SU-DHL-6 (cell line): ENCODE results near the gene EPC1.
"Not testable (repeated sequence)": the region's sequence is repeated elsewhere in the genome, so short reads cannot be mapped to it uniquely, and the experiment has no call there.

Experiments used
- CTCF ChIP-seq: fragments of 200-600 bp; sonication (generic); IDR thresholded peaks from one replicate; pipeline ENCODE4 v1.5.1; 2017; ENCODE audit warnings: antibody characterized with exemption, mild to moderate bottlenecking, low read length, moderate library complexity; ENCODE audit not compliant: insufficient read depth, poor library complexity, severe bottlenecking
- EZH2phosphoT487 ChIP-seq: fragments of 200-600 bp; sonication (generic), shearing (Covaris generic); conservative IDR thresholded peaks from 2 replicates; pipeline ENCODE4 v1.6.1; 2018; ENCODE audit warnings: mild to moderate bottlenecking, antibody characterized with exemption, low read length, moderate library complexity, mixed read lengths

GRCh38 chr10:32219156-32219555, 127.8 kb downstream of the EPC1 start:
- TF ChIP-seq CTCF, EZH2phosphoT487: not testable (repeated sequence)
